ENCODE data around the gene TIMM44.
"Not testable (repeated sequence)": the region's sequence is repeated elsewhere in the genome, so short reads cannot be mapped to it uniquely, and the experiment has no call there.

DNA sequence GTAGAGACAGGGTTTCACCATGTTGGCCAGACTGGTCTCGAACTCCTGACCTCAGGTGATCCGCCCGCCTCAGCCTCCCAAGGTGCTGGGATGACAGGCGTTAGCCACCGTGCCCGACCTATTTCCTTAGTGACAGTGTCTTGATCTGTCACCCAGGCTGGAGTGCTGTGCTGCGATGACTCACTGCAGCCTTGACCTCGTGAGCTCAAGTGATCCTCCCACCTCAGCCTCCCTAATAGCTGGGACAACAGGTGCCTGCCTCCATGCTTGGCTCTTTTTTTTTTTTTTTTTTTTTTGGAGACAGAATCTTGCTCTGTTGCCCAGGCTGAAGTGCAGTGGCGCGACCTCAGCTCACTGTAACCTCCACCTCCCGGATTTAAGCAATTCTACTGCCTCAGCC lies 13.4 kb downstream of the TIMM44 start:
- TF ChIP-seq, protein P1, sequence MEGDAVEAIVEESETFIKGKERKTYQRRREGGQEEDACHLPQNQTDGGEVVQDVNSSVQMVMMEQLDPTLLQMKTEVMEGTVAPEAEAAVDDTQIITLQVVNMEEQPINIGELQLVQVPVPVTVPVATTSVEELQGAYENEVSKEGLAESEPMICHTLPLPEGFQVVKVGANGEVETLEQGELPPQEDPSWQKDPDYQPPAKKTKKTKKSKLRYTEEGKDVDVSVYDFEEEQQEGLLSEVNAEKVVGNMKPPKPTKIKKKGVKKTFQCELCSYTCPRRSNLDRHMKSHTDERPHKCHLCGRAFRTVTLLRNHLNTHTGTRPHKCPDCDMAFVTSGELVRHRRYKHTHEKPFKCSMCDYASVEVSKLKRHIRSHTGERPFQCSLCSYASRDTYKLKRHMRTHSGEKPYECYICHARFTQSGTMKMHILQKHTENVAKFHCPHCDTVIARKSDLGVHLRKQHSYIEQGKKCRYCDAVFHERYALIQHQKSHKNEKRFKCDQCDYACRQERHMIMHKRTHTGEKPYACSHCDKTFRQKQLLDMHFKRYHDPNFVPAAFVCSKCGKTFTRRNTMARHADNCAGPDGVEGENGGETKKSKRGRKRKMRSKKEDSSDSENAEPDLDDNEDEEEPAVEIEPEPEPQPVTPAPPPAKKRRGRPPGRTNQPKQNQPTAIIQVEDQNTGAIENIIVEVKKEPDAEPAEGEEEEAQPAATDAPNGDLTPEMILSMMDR (IDR thresholded peaks at IDR 0.05) = not testable (repeated sequence)
- TF ChIP-seq POLR2A (IDR thresholded peaks at IDR 0.05) = not testable (repeated sequence)

All from testis (tissue), 2 donors.